Right lobe of liver (tissue), 6 donors: Measurements from ENCODE around the gene FYCO1. TPM values are rescaled to one million over a fixed set of nuclear protein-coding genes. Genes with fewer than 3 reads are reported as not detected.

Experiments
- ATAC-seq, 4 donors: fragments of 200-7000 bp; cut with Tn5 transposase; one replicate each; pipeline ENCODE4 v1.9.1; 2020; ENCODE audit warnings: mild to moderate bottlenecking in 4 of 4, moderate library complexity in 4 of 4
- DNase-seq, 3 donors: peaks; one replicate each; pipeline ENCODE4 v3.0.0-alpha.2; 2020
- H3K27ac ChIP-seq, 3 donors: fragments of 200-600 bp; one replicate each; pipeline ENCODE4 v1.8.0; 2022
- H3K27me3 ChIP-seq, 2 donors: fragments of 200-600 bp; one replicate each; pipeline ENCODE4 v1.8.0; 2022
- H3K36me3 ChIP-seq, 4 donors: fragments of 200-600 bp; sonication (generic) in 1 of 4; one replicate each; pipeline versions ENCODE4 v1.5.1 to v1.8.0; 2017 to 2022; ENCODE audit warnings: control low read depth in 1 of 4
- H3K4me1 ChIP-seq, 4 donors: fragments of 200-600 bp; sonication (generic) in 1 of 4; one replicate each; pipeline versions ENCODE4 v1.5.1 to v1.8.0; 2017 to 2022; ENCODE audit warnings: control low read depth in 1 of 4
- H3K4me3 ChIP-seq, 3 donors: fragments of 200-600 bp; one replicate each; pipeline ENCODE4 v1.8.0; 2022
- H3K9me3 ChIP-seq, 4 donors: fragments of 200-600 bp; sonication (generic) in 1 of 4; one replicate each; pipeline versions ENCODE4 v1.5.1 to v1.8.0; 2017 to 2022; ENCODE audit warnings: control low read depth in 1 of 4
- POLR2A ChIP-seq: fragments of 450-650 bp; IDR thresholded peaks from one replicate; pipeline ENCODE4 v1.6.1; 2017; ENCODE audit warnings: antibody characterized with exemption, mild to moderate bottlenecking
- WGBS: methylation state at CpG from one replicate; pipeline ENCODE4 v1.1.6; 2018; ENCODE audit warnings: low coverage, low lambda C conversion rate; ENCODE audit not compliant: insufficient coverage; ENCODE audit errors: missing lambda C conversion rate; 5-methylcytosine and 5-hydroxymethylcytosine counted together
- intact Hi-C, 2 donors: fragments of 100-400 bp; cut with DNase I; formaldehyde crosslinking; loops; one replicate each; pipeline versions ENCODE4 v1.11.2 to v1.14.1; 2022
- total RNA-seq, 6 experiments: library from RNA; depleted of rRNA in 2 of 6; stranded (reverse); fragments of >200 nt in 2 of 6; fragmentation: NEBNext Ultra II Directional in 3 of 6; extraction: Animal tissue kit (Norgen Biotek cat#: 25700) in 3 of 6; gene quantifications; one replicate each; pipeline versions ENCODE4 v1.1.0 to v1.2.4, GENCODE V29; 2016 to 2023
- TF ChIP-seq, protein P1 (sequence below), 4 donors: fragments of 200-600 bp in 3 of 4; fragments of 450-650 bp in 1 of 4; IDR thresholded peaks; one replicate each; pipeline versions ENCODE4 v1.5.1 to v1.8.0; 2016 to 2022; ENCODE audit warnings: antibody characterized with exemption in 4 of 4, mild to moderate bottlenecking in 2 of 4
- donor health status: DM: no; HTN: yes; CAD: no.
- donor health status: DM: no; HTN: no; CAD: no.
- donor health status: DM: no; HTN: no; CAD: no.
- donor health status: DM: no; HTN: yes; CAD: no.
- donor health status: DM: no; HTN: yes; CAD: no.

Gene FYCO1
- total RNA-seq, 6 experiments from 2014 or later = 16.0 to 22.0 (median 21.0) TPM

DNA sequence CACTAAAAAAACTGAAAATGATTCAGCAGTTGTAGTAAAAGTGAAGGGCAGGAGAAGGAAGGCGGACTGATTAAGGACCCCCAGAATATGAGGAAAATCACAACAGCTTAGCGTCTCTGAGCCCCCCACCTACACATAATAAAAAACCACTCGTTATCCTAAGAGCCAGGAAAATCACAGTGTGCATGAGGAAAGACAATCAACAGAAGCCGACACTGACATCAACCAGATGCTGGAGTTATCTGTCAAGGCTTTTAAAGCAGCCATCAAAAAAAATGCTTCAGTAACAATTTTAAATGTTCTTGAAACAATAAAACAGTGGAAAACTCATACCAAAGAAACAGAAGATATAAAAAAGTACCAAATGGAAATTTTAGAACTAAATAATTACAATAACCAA, 62.0 kb downstream of the FYCO1 start:
- Histone ChIP-seq H3K36me3 (peaks cover 0 to 64% (median 15%) of the 10 kb centered on the region in 4 donors), H3K27ac (no peak overlapping the region), H3K27me3 (no peaks in the 10 kb centered on the region), H3K9me3 (no peaks in the 10 kb centered on the region), H3K4me1 (no peaks in the 10 kb centered on the region), H3K4me3 (no peak overlapping the region)
- intact Hi-C loops = no loop called here
- WGBS = 81% methylated on average over 4 of the region's 4 CpGs
- DNase-seq (no peak), ATAC-seq (no peak)
- TF ChIP-seq, protein P1, sequence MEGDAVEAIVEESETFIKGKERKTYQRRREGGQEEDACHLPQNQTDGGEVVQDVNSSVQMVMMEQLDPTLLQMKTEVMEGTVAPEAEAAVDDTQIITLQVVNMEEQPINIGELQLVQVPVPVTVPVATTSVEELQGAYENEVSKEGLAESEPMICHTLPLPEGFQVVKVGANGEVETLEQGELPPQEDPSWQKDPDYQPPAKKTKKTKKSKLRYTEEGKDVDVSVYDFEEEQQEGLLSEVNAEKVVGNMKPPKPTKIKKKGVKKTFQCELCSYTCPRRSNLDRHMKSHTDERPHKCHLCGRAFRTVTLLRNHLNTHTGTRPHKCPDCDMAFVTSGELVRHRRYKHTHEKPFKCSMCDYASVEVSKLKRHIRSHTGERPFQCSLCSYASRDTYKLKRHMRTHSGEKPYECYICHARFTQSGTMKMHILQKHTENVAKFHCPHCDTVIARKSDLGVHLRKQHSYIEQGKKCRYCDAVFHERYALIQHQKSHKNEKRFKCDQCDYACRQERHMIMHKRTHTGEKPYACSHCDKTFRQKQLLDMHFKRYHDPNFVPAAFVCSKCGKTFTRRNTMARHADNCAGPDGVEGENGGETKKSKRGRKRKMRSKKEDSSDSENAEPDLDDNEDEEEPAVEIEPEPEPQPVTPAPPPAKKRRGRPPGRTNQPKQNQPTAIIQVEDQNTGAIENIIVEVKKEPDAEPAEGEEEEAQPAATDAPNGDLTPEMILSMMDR (IDR thresholded peaks at IDR 0.05) = no peak
- TF ChIP-seq POLR2A = no peak

GRCh38 chr3:45932112-45932511, 63.5 kb downstream of the FYCO1 start:
- H3K4me3 ChIP-seq = no peak overlapping the region
- H3K9me3 ChIP-seq = no peaks in the 10 kb centered on the region
- DNase-seq = peak in 1 of 3 donors; percentile 45
- TF ChIP-seq, protein P1 (IDR thresholded peaks at IDR 0.05) = no peak
- no peak for TF ChIP-seq POLR2A
- intact Hi-C loops = no loop called here
- WGBS = 90% methylated on average over 4 of the region's 4 CpGs
- ATAC-seq = peak in 2 of 4 donors; percentile 11 to 29
- H3K27ac ChIP-seq = no peak overlapping the region
- H3K27me3 ChIP-seq = no peaks in the 10 kb centered on the region
- H3K4me1 ChIP-seq = no peaks in the 10 kb centered on the region
- H3K36me3 ChIP-seq = peaks cover 0 to 74% (median 17%) of the 10 kb centered on the region in 4 donors

GRCh38 chr3:45931496-45931895, 64.1 kb downstream of the FYCO1 start:
- DNase-seq (no peak), ATAC-seq (no peak)
- no peak for TF ChIP-seq POLR2A
- TF ChIP-seq, protein P1 (IDR thresholded peaks at IDR 0.05) = no peak
- WGBS = 90% methylated on average over 4 of the region's 6 CpGs
- Histone ChIP-seq H3K4me1 (no peaks in the 10 kb centered on the region), H3K9me3 (no peaks in the 10 kb centered on the region), H3K27ac (no peak overlapping the region), H3K36me3 (peaks cover 0 to 70% (median 16%) of the 10 kb centered on the region in 4 donors), H3K27me3 (no peaks in the 10 kb centered on the region), H3K4me3 (no peak overlapping the region)
- intact Hi-C loops = no loop called here

- intact Hi-C loops = loop anchor here (5.0 to 10.0 kb wide), 2 partner anchors 164 to 167 kb away; no protein-coding TSS in a partner anchor
- Histone ChIP-seq H3K4me1 (no peaks in the 10 kb centered on the region), H3K9me3 (no peaks in the 10 kb centered on the region), H3K27me3 (no peaks in the 10 kb centered on the region), H3K27ac (no peak overlapping the region), H3K4me3 (no peak overlapping the region), H3K36me3 (peaks cover 0 to 48% (median 13%) of the 10 kb centered on the region in 4 donors)
- ATAC-seq = peak; percentile 79 to 90 (median 83)
- TF ChIP-seq, protein P1 (IDR thresholded peaks at IDR 0.05) = peak; percentile 63 to 77 (median 66)
- no peak for TF ChIP-seq POLR2A
- DNase-seq = peak in 1 of 3 donors; percentile 44
- 44% methylated on average over 4 of the region's 9 CpGs for WGBS
These were observed 66.5 kb downstream of the FYCO1 start for GRCh38 chr3:45929042-45929679.
